Smooth muscle cell (in vitro differentiated cells): ENCODE results near the gene SLC16A13. TPM values are rescaled to one million over a fixed set of nuclear protein-coding genes. Genes with fewer than 3 reads are reported as not detected.

Experiments
- DNase-seq: peaks from one replicate; lab custom pipeline; 2025; ENCODE audit not compliant: unreplicated experiment; lab: John Stamatoyannopoulos, UW
- H2AFZ ChIP-seq: fragments of 200-600 bp; sonication (generic); 2 replicates; pipeline ENCODE4 v1.6.0; 2016; ENCODE audit warnings: antibody characterized with exemption, low read depth, mild to moderate bottlenecking
- H3F3A ChIP-seq: fragments of 200-600 bp; sonication (generic); 2 replicates; pipeline ENCODE4 v1.6.0; 2017; ENCODE audit warnings: antibody characterized with exemption, low read depth
- H3K27ac ChIP-seq: fragments of 200-600 bp; sonication (generic); 2 replicates; pipeline ENCODE4 v1.5.1; 2016; ENCODE audit warnings: low read depth, mild to moderate bottlenecking
- H3K27me3 ChIP-seq: fragments of 200-600 bp; sonication (generic); 2 replicates; pipeline ENCODE4 v1.6.1; 2016; ENCODE audit warnings: low read depth, mild to moderate bottlenecking
- H3K36me3 ChIP-seq: fragments of 200-600 bp; sonication (generic); 2 replicates; pipeline ENCODE4 v1.5.1; 2016; ENCODE audit warnings: low read depth
- H3K4me1 ChIP-seq: fragments of 200-600 bp; sonication (generic); 2 replicates; pipeline ENCODE4 v1.5.1; 2016; ENCODE audit warnings: low read depth
- H3K4me2 ChIP-seq: fragments of 200-600 bp; sonication (generic); 2 replicates; pipeline ENCODE4 v1.6.0; 2016; ENCODE audit warnings: mild to moderate bottlenecking
- H3K4me3 ChIP-seq: fragments of 200-600 bp; sonication (generic); 2 replicates; pipeline ENCODE4 v1.5.1; 2016; ENCODE audit warnings: mild to moderate bottlenecking
- H3K79me2 ChIP-seq: fragments of 200-600 bp; sonication (generic); 2 replicates; pipeline ENCODE4 v1.6.0; 2016; ENCODE audit warnings: low read depth, mild to moderate bottlenecking
- H3K9ac ChIP-seq: fragments of 200-600 bp; sonication (generic); 2 replicates; pipeline ENCODE4 v1.6.0; 2016; ENCODE audit warnings: low read depth
- H3K9me3 ChIP-seq: fragments of 200-600 bp; sonication (generic); replicated peaks from 2 replicates; pipeline ENCODE4 v1.5.1; 2016; ENCODE audit warnings: low read depth
- H4K20me1 ChIP-seq: fragments of 200-600 bp; sonication (generic); 2 replicates; pipeline ENCODE4 v1.6.0; 2016; ENCODE audit warnings: low read depth
- CTCF ChIP-seq: fragments of 200-600 bp; sonication (generic); IDR thresholded peaks from 2 replicates; pipeline ENCODE4 v1.5.1; 2017; ENCODE audit warnings: borderline replicate concordance, mild to moderate bottlenecking, antibody characterized with exemption; ENCODE audit not compliant: insufficient read depth, poor library complexity, severe bottlenecking
- WGBS: methylation state at CpG from one replicate; pipeline ENCODE4 v1.1.7; 2016; ENCODE audit warnings: low lambda C conversion rate; 5-methylcytosine and 5-hydroxymethylcytosine counted together
- polyA plus RNA-seq: library from polyadenylated mRNA; unstranded; fragments of >200 nt; fragmentation: Nextera tagmentation; extraction: Ambion mirVana; gene quantifications from 2 replicates; pipeline ENCODE4 v1.2.1, GENCODE V29; 2016
- total RNA-seq: library from RNA; depleted of rRNA; stranded (reverse); fragments of >200 nt; gene quantifications from 2 replicates; pipeline ENCODE4 v1.2.3, GENCODE V29; 2014

SLC16A13 gene
- total and polyA plus RNA-seq, 2 experiments from 2014 or later, result 2.0 to 3.5 TPM

DNA sequence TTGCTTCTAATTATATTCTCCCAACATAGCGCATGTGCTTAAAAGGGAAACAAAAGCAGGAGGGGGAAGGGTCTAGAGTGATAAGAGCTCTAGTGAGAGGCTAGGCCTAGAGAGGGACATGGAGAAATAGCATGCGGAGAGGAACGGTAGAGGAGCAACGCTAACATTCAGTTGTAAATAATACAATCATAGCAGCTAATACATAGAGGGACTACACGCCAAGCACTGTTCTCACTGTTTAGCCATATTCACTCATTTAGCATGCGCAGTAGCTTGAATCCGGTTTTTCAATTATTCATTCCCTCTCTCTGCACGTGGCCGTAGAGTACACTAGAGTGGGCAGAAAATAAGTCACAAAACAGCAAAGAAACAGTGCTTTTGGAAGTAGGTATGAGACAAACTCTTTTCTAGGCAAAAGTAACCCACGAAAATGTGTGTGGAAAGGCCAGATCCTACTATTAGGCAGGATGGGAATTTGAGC lies 41.7 kb upstream of the SLC16A13 start:
- WGBS, result 91% methylated on average over 10 of the region's 10 CpGs
- Histone ChIP-seq H3K36me3 (no peaks in the 10 kb centered on the region), H2AFZ (no peak overlapping the region), H3F3A (peaks cover 4% of the 10 kb centered on the region), H3K4me2 (no peak overlapping the region), H3K4me3 (no peak overlapping the region), H3K9me3 (no peaks in the 10 kb centered on the region), H3K4me1 (peaks cover 8% of the 10 kb centered on the region), H4K20me1 (no peaks in the 10 kb centered on the region), H3K9ac (no peak overlapping the region), H3K27ac (no peak overlapping the region), H3K79me2 (no peaks in the 10 kb centered on the region), H3K27me3 (no peaks in the 10 kb centered on the region)
- no peak for DNase-seq
- no peak for TF ChIP-seq CTCF

GRCh38 chr17:6994666-6995256 lies 41.1 kb upstream of the SLC16A13 start:
- H3K27me3 ChIP-seq, result no peaks in the 10 kb centered on the region
- no peaks in the 10 kb centered on the region for H3K9me3 ChIP-seq
- H3K4me1 ChIP-seq, result peaks cover 8% of the 10 kb centered on the region
- no peak overlapping the region for H3K27ac ChIP-seq
- peaks cover 4% of the 10 kb centered on the region for H3F3A ChIP-seq
- no peaks in the 10 kb centered on the region for H3K36me3 ChIP-seq
- 65% methylated on average over 9 of the region's 9 CpGs for WGBS
- peak overlapping the region; percentile 91 for H3K4me2 ChIP-seq
- H3K4me3 ChIP-seq, result no peak overlapping the region
- DNase-seq, result no peak
- H3K9ac ChIP-seq, result no peak overlapping the region
- no peak for TF ChIP-seq CTCF
- no peak overlapping the region for H2AFZ ChIP-seq
- H3K79me2 ChIP-seq, result no peaks in the 10 kb centered on the region
- peaks cover 2% of the 10 kb centered on the region for H4K20me1 ChIP-seq

DNA sequence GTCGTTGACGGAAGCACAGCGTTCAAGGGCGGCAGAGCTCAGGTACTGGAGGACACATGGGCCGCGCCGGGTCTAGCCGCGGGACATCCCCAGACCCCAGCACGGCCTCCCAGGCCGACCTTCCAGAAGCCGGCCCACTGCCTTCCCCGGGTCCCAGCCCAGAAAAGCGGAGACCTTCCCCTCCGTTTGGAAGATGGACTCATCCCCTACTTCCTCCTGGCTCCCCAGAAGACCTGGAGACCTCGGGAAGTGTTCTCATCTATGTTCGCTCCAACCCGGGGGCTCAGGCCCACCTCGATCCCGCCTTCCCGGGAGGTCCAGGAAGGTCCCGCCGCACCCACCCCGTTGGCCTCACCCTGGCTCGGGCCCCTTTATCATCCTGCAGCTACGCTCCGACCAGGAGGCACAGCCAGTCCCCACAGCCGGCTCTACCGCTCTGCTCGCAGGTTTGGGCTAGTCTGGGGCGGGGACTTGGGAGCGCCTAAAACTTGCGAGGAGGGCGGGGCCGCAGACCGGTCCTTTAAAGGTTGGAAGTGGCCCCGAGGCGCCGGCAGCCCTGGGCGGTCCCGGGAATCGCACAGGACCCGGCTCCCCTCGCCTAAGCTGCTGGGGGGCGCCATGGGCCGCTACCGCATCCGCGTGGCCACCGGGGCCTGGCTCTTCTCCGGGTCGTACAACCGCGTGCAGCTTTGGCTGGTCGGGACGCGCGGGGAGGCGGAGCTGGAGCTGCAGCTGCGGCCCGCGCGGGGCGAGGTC lies 40.1 kb upstream of the SLC16A13 start, which contains the start of gene ALOX12:
Gene ALOX12 (plus strand): TSS at position 550 of the 756 bp plus-strand sequence. CDS start 69 bp downstream, at position 619.
- Histone ChIP-seq H2AFZ (no peak within 1 kb of the TSS), H3K27ac (no peak within 1 kb of the TSS), H3K9me3 (no peaks in the 10 kb centered on the region), H4K20me1 (peaks cover 10% of the 10 kb centered on the region), H3K79me2 (no peaks in the 10 kb centered on the region), H3K36me3 (no peaks in the 10 kb centered on the region), H3F3A (peaks cover 4% of the 10 kb centered on the region), H3K4me3 (peak within 1 kb of the TSS; percentile 42), H3K4me1 (peaks cover 8% of the 10 kb centered on the region), H3K27me3 (no peaks in the 10 kb centered on the region), H3K9ac (no peak within 1 kb of the TSS), H3K4me2 (peak within 1 kb of the TSS; percentile 91)
- no peak for TF ChIP-seq CTCF
- no peak for DNase-seq
- WGBS, result 13% methylated on average over 56 of the region's 64 CpGs
